ENCODE data around the gene ATM. TPM values are rescaled to one million over a fixed set of nuclear protein-coding genes. Genes with fewer than 3 reads are reported as not detected.

ATM gene
- total and polyA plus RNA-seq, 8 donors: 69.1 to 99.9 (median 91.3) TPM

DNA sequence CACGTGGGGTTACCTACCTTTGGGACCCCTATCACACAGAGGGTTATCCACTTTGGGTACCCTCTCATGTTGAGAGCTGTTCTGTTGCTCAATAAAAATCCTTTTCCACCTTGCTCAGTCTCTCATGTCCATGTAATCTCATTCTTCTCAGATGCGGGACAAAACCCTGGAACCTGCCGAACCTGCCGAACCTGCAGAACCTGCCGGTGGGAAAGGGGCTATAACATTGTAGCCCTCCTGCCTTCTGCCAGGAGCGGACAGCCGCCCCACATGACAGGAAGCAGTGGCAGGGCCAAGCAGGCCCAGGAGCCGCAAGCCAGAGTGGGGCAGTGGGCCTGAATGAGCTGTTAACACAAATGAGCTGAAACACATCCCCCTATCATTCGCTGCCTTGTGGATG is 18.5 kb upstream of the ATM start:
- Histone ChIP-seq H3K27me3 (no peaks in the 10 kb centered on the region), H3K4me1 (peaks cover 0 to 14% of the 10 kb centered on the region in 2 donors), H3K9me3 (peaks cover 0 to 36% of the 10 kb centered on the region in 2 donors), H3K4me3 (no peak overlapping the region), H3K27ac (no peak overlapping the region), H3K36me3 (peaks cover 0 to 53% of the 10 kb centered on the region in 2 donors)
- no peak for ATAC-seq
- intact Hi-C loops (cut with DNase I): no loop called here
- DNase-seq: no peak
- TF ChIP-seq, protein P1, sequence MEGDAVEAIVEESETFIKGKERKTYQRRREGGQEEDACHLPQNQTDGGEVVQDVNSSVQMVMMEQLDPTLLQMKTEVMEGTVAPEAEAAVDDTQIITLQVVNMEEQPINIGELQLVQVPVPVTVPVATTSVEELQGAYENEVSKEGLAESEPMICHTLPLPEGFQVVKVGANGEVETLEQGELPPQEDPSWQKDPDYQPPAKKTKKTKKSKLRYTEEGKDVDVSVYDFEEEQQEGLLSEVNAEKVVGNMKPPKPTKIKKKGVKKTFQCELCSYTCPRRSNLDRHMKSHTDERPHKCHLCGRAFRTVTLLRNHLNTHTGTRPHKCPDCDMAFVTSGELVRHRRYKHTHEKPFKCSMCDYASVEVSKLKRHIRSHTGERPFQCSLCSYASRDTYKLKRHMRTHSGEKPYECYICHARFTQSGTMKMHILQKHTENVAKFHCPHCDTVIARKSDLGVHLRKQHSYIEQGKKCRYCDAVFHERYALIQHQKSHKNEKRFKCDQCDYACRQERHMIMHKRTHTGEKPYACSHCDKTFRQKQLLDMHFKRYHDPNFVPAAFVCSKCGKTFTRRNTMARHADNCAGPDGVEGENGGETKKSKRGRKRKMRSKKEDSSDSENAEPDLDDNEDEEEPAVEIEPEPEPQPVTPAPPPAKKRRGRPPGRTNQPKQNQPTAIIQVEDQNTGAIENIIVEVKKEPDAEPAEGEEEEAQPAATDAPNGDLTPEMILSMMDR (IDR thresholded peaks at IDR 0.05): no peak

DNA sequence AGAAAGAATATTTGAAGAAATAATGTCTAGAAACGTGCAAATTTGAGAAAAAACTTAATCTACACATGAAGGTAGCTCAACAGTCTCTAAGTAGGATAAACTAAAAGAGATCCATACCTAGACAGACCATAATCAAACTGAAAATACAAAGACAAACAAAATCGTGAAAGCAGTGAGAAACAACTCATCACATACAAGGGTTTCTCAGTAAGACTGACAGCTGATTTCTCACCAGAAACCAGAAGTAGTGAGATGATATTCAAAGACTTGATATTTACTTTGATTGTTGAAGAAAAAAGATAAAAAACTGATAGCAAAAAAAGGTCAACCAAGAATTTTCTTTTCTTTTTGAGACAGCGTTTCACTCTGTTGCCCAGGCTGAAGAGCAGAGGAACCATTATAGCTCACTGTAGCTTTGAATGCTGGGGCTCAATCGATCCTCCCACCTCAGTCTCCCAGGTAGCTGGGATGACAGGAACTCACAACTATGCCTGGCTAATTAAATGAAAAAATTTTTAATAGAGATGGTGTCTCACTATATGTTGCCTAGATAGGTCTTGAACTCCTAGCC is 17.9 kb upstream of the ATM start:
- intact Hi-C loops (cut with DNase I): no loop called here
- H3K9me3 ChIP-seq: peaks cover 0 to 36% of the 10 kb centered on the region in 2 donors
- DNase-seq: no peak
- no peaks in the 10 kb centered on the region for H3K27me3 ChIP-seq
- TF ChIP-seq, protein P1 (IDR thresholded peaks at IDR 0.05): no peak
- H3K4me3 ChIP-seq: no peak overlapping the region
- ATAC-seq: no peak
- no peak overlapping the region for H3K27ac ChIP-seq
- H3K36me3 ChIP-seq: peaks cover 0 to 57% of the 10 kb centered on the region in 2 donors
- peaks cover 0 to 10% of the 10 kb centered on the region in 2 donors for H3K4me1 ChIP-seq

DNA sequence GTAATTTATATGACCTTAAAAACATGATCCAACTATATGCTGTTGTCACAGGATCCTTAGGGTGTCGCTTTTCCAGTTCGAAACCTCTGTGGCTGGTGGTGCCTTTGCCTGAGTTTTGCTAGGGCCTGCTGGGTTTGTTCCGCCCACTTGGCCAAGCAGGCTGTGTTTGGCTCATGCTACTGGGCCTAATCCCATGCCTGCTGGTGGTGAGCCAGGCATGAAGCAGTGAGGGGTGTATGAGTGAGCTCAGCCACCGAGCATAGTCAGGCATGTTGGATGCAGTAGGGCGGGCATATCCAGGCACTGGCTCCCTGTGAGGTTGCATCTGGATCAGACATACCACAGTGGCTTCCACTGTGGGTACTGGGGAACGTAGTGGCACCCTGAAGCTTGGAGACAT is 16.7 kb upstream of the ATM start:
- Histone ChIP-seq H3K27ac (no peak overlapping the region), H3K4me3 (no peak overlapping the region), H3K36me3 (peaks cover 0 to 67% of the 10 kb centered on the region in 2 donors), H3K4me1 (no peaks in the 10 kb centered on the region), H3K9me3 (peaks cover 0 to 36% of the 10 kb centered on the region in 2 donors), H3K27me3 (no peaks in the 10 kb centered on the region)
- intact Hi-C loops (cut with DNase I): no loop called here
- TF ChIP-seq, protein P1 (IDR thresholded peaks at IDR 0.05): no peak
- no peak for DNase-seq
- ATAC-seq: no peak

DNA sequence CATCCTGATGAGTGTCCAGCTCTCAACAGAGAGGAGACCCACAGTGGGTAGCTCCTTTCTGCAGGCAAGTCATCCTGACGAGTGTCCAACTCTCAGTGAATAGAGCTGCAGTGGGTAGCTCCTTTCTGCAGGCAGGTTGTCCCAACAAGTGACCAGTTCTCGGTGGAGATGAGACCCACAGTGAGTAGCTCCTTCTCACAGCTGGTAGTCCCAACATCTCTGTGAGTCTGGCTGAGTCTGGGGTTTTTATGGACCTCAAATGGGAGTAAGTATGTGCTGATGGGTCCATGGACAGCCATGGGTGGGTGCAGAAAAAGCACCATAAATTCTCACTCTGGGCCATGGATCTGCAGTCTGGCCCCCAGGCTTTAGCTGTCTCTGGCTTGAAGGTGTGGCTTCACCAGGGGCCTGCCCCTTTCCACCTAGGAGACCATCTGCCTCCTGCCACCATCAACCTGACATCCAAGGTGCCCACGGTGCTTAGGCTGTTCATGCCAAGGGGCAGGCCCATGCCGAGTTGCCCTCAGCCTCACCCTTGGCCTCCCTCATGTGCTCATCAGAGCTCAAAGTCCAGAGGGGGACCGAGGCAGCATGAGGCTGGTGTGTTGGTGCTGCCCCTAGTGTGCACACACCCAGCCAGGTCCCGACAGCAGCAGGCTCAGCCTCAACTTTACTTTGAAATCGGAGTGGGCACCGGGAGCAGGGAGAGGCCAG is 15.7 kb upstream of the ATM start:
- Histone ChIP-seq H3K27ac (no peak overlapping the region), H3K36me3 (peaks cover 0 to 72% of the 10 kb centered on the region in 2 donors), H3K4me1 (no peaks in the 10 kb centered on the region), H3K4me3 (no peak overlapping the region), H3K9me3 (peaks cover 0 to 36% of the 10 kb centered on the region in 2 donors), H3K27me3 (no peaks in the 10 kb centered on the region)
- DNase-seq (no peak), ATAC-seq (no peak)
- TF ChIP-seq, protein P1 (IDR thresholded peaks at IDR 0.05): no peak
- intact Hi-C loops (cut with DNase I): no loop called here

DNA sequence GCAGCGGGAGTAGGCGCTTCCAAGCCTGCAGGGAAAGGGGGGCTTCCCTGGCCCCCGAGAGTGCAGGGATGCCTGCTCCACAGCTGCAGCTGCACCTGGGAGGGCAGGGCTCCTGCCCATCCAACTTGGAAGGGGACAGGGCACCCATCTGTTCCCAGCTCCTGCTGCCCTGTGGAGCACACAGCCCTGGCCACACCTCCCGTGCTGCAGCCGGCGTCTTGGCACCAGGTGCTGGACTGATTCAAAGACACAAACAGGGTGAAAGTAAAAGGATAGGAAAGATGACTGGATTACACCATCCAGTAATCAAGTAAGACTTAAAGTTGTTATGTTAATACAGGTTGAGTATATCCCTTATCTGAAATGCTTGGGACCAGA is 15.2 kb upstream of the ATM start:
- intact Hi-C loops (cut with DNase I): no loop called here
- TF ChIP-seq, protein P1 (IDR thresholded peaks at IDR 0.05): no peak
- H3K9me3 ChIP-seq: peaks cover 0 to 36% of the 10 kb centered on the region in 2 donors
- ATAC-seq (no peak), DNase-seq (no peak)
- H3K27me3 ChIP-seq: no peaks in the 10 kb centered on the region
- no peak overlapping the region for H3K4me3 ChIP-seq
- no peak overlapping the region for H3K27ac ChIP-seq
- H3K4me1 ChIP-seq: no peaks in the 10 kb centered on the region
- H3K36me3 ChIP-seq: peaks cover 0 to 77% of the 10 kb centered on the region in 2 donors

All from left lung (tissue), 10 donors.